GM23338 (cell line): ENCODE results near the gene MBOAT7. TPM values are rescaled to one million over a fixed set of nuclear protein-coding genes. Genes with fewer than 3 reads are reported as not detected.
A peak's percentile ranks its signal among the peaks of the same experiment; 100 is the strongest.

Source experiments
- ATAC-seq: fragments of 200-7000 bp; cut with Tn5 transposase; 3 replicates; pipeline ENCODE4 v1.9.1; 2020
- DNase-seq: peaks from one replicate; pipeline ENCODE4 v3.0.0-alpha.2; 2015; ENCODE audit warnings: low spot score
- H2AFZ ChIP-seq: fragments of 200-600 bp; sonication (generic); 2 replicates; pipeline ENCODE4 v1.8.0; 2016; ENCODE audit warnings: antibody characterized with exemption, mild to moderate bottlenecking, moderate library complexity
- H3F3A ChIP-seq: fragments of 200-600 bp; sonication (generic); replicated peaks from 2 replicates; pipeline ENCODE4 v1.8.0; 2017; ENCODE audit warnings: antibody characterized with exemption, mixed run types, low read depth
- H3K27ac ChIP-seq: fragments of 200-600 bp; sonication (generic); 2 replicates; pipeline ENCODE4 v1.6.1; 2016; ENCODE audit warnings: low read depth
- H3K27me3 ChIP-seq: fragments of 200-600 bp; sonication (generic); 2 replicates; pipeline ENCODE4 v1.8.0; 2016; ENCODE audit warnings: mild to moderate bottlenecking, mixed run types, moderate library complexity; ENCODE audit not compliant: insufficient read depth
- H3K36me3 ChIP-seq: fragments of 200-600 bp; sonication (generic); 2 replicates; pipeline ENCODE4 v1.8.0; 2016; ENCODE audit warnings: mild to moderate bottlenecking; ENCODE audit not compliant: insufficient read depth
- H3K4me1 ChIP-seq: fragments of 200-600 bp; sonication (generic); 2 replicates; pipeline ENCODE4 v1.8.0; 2016; ENCODE audit warnings: mild to moderate bottlenecking, moderate library complexity; ENCODE audit not compliant: insufficient read depth
- H3K4me2 ChIP-seq: fragments of 200-600 bp; sonication (generic); 2 replicates; pipeline ENCODE4 v1.7.1; 2017; ENCODE audit warnings: mixed run types
- H3K4me3 ChIP-seq: fragments of 200-600 bp; sonication (generic); 2 replicates; pipeline ENCODE4 v1.6.1; 2016; ENCODE audit warnings: mixed run types
- H3K79me2 ChIP-seq: fragments of 200-600 bp; sonication (generic); replicated peaks from 2 replicates; pipeline ENCODE4 v1.8.0; 2017; ENCODE audit warnings: mild to moderate bottlenecking; ENCODE audit not compliant: insufficient read depth
- H3K9me2 ChIP-seq: fragments of 200-600 bp; sonication (generic); 2 replicates; pipeline ENCODE4 v1.8.0; 2017; ENCODE audit not compliant: insufficient read depth
- H4K20me1 ChIP-seq: fragments of 200-600 bp; sonication (generic); replicated peaks from 2 replicates; pipeline ENCODE4 v1.8.0; 2017; ENCODE audit warnings: mild to moderate bottlenecking; ENCODE audit not compliant: insufficient read depth
- H3K27ac Mint-ChIP-seq: 2 replicates; pipeline ENCODE4 v1.8.0; 2020; ENCODE audit warnings: inconsistent platforms, mild to moderate bottlenecking, moderate library complexity, mixed read lengths
- H3K27me3 Mint-ChIP-seq: 3 replicates; pipeline ENCODE4 v1.8.0; 2022; ENCODE audit warnings: low read depth, mild to moderate bottlenecking, moderate library complexity, mixed read lengths, inconsistent platforms; ENCODE audit not compliant: insufficient read depth, poor library complexity
- H3K36me3 Mint-ChIP-seq: 3 replicates; pipeline ENCODE4 v1.8.0; 2021; ENCODE audit warnings: low read depth, mild to moderate bottlenecking, inconsistent platforms, moderate library complexity, mixed read lengths
- H3K4me1 Mint-ChIP-seq: 3 replicates; pipeline ENCODE4 v1.8.0; 2020; ENCODE audit warnings: mild to moderate bottlenecking, inconsistent platforms, mixed read lengths
- H3K4me3 Mint-ChIP-seq: 3 replicates; pipeline ENCODE4 v1.8.0; 2021; ENCODE audit warnings: moderate library complexity, mild to moderate bottlenecking, inconsistent platforms, mixed read lengths
- H3K9me3 Mint-ChIP-seq: 3 replicates; pipeline ENCODE4 v1.8.0; 2020; ENCODE audit warnings: moderate library complexity, mild to moderate bottlenecking, inconsistent platforms, mixed read lengths
- CREB1 ChIP-seq: fragments of 250-450 bp; sonication (Bioruptor Pico); IDR thresholded peaks from 2 replicates; pipeline ENCODE4 v1.5.0; 2020; ENCODE audit warnings: low read depth, mild to moderate bottlenecking, moderate library complexity
- EZH2 ChIP-seq: fragments of 200-600 bp; sonication (generic); IDR thresholded peaks from one replicate; pipeline ENCODE4 v1.8.0; 2017; ENCODE audit warnings: antibody characterized with exemption, mild to moderate bottlenecking, low read depth; ENCODE audit not compliant: unreplicated experiment
- ZNF462 ChIP-seq: fragments of 250-450 bp; sonication (Bioruptor Pico); IDR thresholded peaks from 2 replicates; pipeline ENCODE4 v1.5.0; 2020; ENCODE audit warnings: mild to moderate bottlenecking, moderate library complexity
- polyA plus RNA-seq: library from polyadenylated mRNA; unstranded; fragments of >200 nt; fragmentation: Nextera tagmentation; extraction: Ambion mirVana; gene quantifications from 2 replicates; pipeline ENCODE4 v1.2.1, GENCODE V29; 2016
- total RNA-seq: library from RNA; depleted of rRNA; stranded (reverse); fragments of >200 nt; shearing (Covaris generic); gene quantifications from 2 replicates; pipeline ENCODE4 v1.2.3, GENCODE V29; 2014
- TF ChIP-seq, protein P1 (sequence below): IDR thresholded peaks from one replicate; pipeline ENCODE4 v1.6.1; 2018; ENCODE audit warnings: antibody characterized with exemption; ENCODE audit not compliant: unreplicated experiment

MBOAT7 gene
- total and polyA plus RNA-seq, 2 experiments from 2014 or later: 77.8 to 184 TPM

DNA sequence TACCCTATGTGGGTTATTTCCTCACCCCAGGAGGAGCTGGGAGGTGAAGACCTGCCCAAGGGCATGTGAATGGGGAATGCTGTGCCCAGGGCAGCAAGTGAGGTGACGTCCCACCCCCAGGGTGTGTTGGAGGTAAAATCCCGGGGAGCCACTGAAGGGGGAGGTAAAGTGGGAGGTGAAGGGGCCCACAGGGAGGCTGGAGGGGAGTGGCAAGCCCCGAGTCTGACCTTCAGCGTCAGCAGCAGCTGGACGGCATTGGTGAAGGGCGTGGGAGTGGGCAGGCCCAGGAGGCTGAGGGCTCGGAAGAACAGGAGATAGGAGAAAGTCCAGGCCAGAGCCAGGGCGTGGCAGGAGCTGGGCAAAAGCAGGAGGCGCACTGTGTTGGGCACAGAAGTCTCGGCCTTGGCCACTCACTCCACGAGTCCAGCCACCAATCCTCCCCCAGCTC is 2.4 kb downstream of the MBOAT7 start:
- TF ChIP-seq CREB1 (CRISPR knock-in tag): no peak
- no peak for TF ChIP-seq EZH2
- TF ChIP-seq, protein P1, sequence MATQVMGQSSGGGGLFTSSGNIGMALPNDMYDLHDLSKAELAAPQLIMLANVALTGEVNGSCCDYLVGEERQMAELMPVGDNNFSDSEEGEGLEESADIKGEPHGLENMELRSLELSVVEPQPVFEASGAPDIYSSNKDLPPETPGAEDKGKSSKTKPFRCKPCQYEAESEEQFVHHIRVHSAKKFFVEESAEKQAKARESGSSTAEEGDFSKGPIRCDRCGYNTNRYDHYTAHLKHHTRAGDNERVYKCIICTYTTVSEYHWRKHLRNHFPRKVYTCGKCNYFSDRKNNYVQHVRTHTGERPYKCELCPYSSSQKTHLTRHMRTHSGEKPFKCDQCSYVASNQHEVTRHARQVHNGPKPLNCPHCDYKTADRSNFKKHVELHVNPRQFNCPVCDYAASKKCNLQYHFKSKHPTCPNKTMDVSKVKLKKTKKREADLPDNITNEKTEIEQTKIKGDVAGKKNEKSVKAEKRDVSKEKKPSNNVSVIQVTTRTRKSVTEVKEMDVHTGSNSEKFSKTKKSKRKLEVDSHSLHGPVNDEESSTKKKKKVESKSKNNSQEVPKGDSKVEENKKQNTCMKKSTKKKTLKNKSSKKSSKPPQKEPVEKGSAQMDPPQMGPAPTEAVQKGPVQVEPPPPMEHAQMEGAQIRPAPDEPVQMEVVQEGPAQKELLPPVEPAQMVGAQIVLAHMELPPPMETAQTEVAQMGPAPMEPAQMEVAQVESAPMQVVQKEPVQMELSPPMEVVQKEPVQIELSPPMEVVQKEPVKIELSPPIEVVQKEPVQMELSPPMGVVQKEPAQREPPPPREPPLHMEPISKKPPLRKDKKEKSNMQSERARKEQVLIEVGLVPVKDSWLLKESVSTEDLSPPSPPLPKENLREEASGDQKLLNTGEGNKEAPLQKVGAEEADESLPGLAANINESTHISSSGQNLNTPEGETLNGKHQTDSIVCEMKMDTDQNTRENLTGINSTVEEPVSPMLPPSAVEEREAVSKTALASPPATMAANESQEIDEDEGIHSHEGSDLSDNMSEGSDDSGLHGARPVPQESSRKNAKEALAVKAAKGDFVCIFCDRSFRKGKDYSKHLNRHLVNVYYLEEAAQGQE: no peak
- TF ChIP-seq ZNF462 (CRISPR knock-in tag): no peak
- peaks cover 9% of the 10 kb centered on the region for H4K20me1 ChIP-seq
- DNase-seq: no peak
- H3K4me3 ChIP-seq: no peak overlapping the region
- peaks cover 27% of the 10 kb centered on the region for H3K79me2 ChIP-seq
- no peaks in the 10 kb centered on the region; the same call in 1 of the 2 replicates for H3K36me3 ChIP-seq
- peak overlapping the region; percentile 88 for H3K4me3 Mint-ChIP-seq
- H3K27ac Mint-ChIP-seq: peak overlapping the region; percentile 50; the same call in 1 of the 2 replicates
- no peak overlapping the region for H3K4me2 ChIP-seq
- no peaks in the 10 kb centered on the region for H3K9me2 ChIP-seq
- peaks cover 17% of the 10 kb centered on the region for H3K27me3 Mint-ChIP-seq
- no peaks in the 10 kb centered on the region for H3K27me3 ChIP-seq
- H3K4me1 ChIP-seq: peaks cover under 1% of the 10 kb centered on the region; the same call in 1 of the 2 replicates
- peaks cover 36% of the 10 kb centered on the region for H3K36me3 Mint-ChIP-seq
- H3K9me3 Mint-ChIP-seq: no peaks in the 10 kb centered on the region; the same call in 2 of the 3 replicates
- no peak overlapping the region for H2AFZ ChIP-seq
- H3K27ac ChIP-seq: no peak overlapping the region
- peaks cover 6% of the 10 kb centered on the region; the same call in 1 of the 2 replicates for H3F3A ChIP-seq
- ATAC-seq: no peak
- H3K4me1 Mint-ChIP-seq: peaks cover 17% of the 10 kb centered on the region
